WTC11 (cell line): ENCODE results near the gene PSMA7. TPM values are rescaled to one million over a fixed set of nuclear protein-coding genes. Genes with fewer than 3 reads are reported as not detected.

ENCODE experiments used
- ATAC-seq: fragments of 200-7000 bp; cut with Tn5 transposase; 2 replicates; pipeline ENCODE4 v1.10.0; 2021; ENCODE audit warnings: mild to moderate bottlenecking, moderate library complexity
- CTCF ChIA-PET: fragments of 300-600 bp; sonication (Branson Sonifier 250); formaldehyde crosslinking; loops from one replicate; lab custom pipeline; 2021; ENCODE audit warnings: antibody characterized with exemption; lab: Charles Lee
- POLR2A ChIA-PET: fragments of 350-600 bp; sonication (Branson Sonifier 250); formaldehyde crosslinking; loops from one replicate; lab custom pipeline; 2021; ENCODE audit warnings: antibody characterized with exemption; lab: Charles Lee
- DNase-seq: peaks from one replicate; pipeline ENCODE4 v3.0.0; 2021; ENCODE audit warnings: low spot score
- H3K27ac Mint-ChIP-seq: 2 replicates; pipeline ENCODE4 v1.8.0; 2021; ENCODE audit warnings: mixed read lengths
- H3K27me3 Mint-ChIP-seq: 2 replicates; pipeline ENCODE4 v1.8.0; 2021; ENCODE audit warnings: low read depth, mild to moderate bottlenecking, moderate library complexity, mixed read lengths
- H3K36me3 Mint-ChIP-seq: 2 replicates; pipeline ENCODE4 v1.8.0; 2021; ENCODE audit warnings: mixed read lengths
- H3K4me1 Mint-ChIP-seq: 2 replicates; pipeline ENCODE4 v1.8.0; 2022; ENCODE audit warnings: mixed read lengths
- H3K4me3 Mint-ChIP-seq: 2 replicates; pipeline ENCODE4 v1.8.0; 2021; ENCODE audit warnings: mild to moderate bottlenecking, moderate library complexity, mixed read lengths
- H3K9me3 Mint-ChIP-seq: 2 replicates; pipeline ENCODE4 v1.8.0; 2021; ENCODE audit warnings: mixed read lengths
- EMX1 ChIP-seq: fragments of 250-450 bp; sonication (Bioruptor Pico); IDR thresholded peaks from 2 replicates; pipeline ENCODE4 v1.8.0; 2021; ENCODE audit warnings: mild to moderate bottlenecking
- FOXJ3 ChIP-seq: sonication (generic); formaldehyde crosslinking; IDR thresholded peaks from 2 replicates; pipeline ENCODE4 v1.9.0; 2021; ENCODE audit warnings: missing genetic modification reagents, mild to moderate bottlenecking, borderline replicate concordance
- JAZF1 ChIP-seq: fragments of 250-450 bp; sonication (Bioruptor Pico); IDR thresholded peaks from 2 replicates; pipeline ENCODE4 v1.9.0; 2021; ENCODE audit warnings: moderate library complexity, mild to moderate bottlenecking, inconsistent platforms
- NFATC4 ChIP-seq: fragments of 250-450 bp; sonication (Bioruptor Pico); IDR thresholded peaks from 2 replicates; pipeline ENCODE4 v1.9.0; 2021; ENCODE audit warnings: mild to moderate bottlenecking
- NR2C2 ChIP-seq: sonication (generic); formaldehyde crosslinking; IDR thresholded peaks from 2 replicates; pipeline ENCODE4 v1.8.0; 2022; ENCODE audit warnings: mild to moderate bottlenecking, missing genetic modification reagents
- PRRX2 ChIP-seq: fragments of 250-450 bp; sonication (Bioruptor Pico); IDR thresholded peaks from 2 replicates; pipeline ENCODE4 v1.8.0; 2021; ENCODE audit warnings: mild to moderate bottlenecking
- RELA ChIP-seq: sonication (generic); formaldehyde crosslinking; IDR thresholded peaks from 2 replicates; pipeline ENCODE4 v1.8.1; 2022; ENCODE audit warnings: missing genetic modification reagents, mild to moderate bottlenecking, borderline replicate concordance
- SMAD4 ChIP-seq: sonication (generic); formaldehyde crosslinking; IDR thresholded peaks from 2 replicates; pipeline ENCODE4 v1.8.0; 2022; ENCODE audit warnings: mild to moderate bottlenecking, missing genetic modification reagents
- SOX15 ChIP-seq: fragments of 250-450 bp; sonication (Bioruptor Pico); IDR thresholded peaks from 2 replicates; pipeline ENCODE4 v1.9.0; 2021; ENCODE audit warnings: mild to moderate bottlenecking
- TEAD4 ChIP-seq: sonication (generic); formaldehyde crosslinking; IDR thresholded peaks from 2 replicates; pipeline ENCODE4 v1.8.0; 2022; ENCODE audit warnings: mild to moderate bottlenecking, missing genetic modification reagents
- ZNF317 ChIP-seq: sonication (generic); formaldehyde crosslinking; IDR thresholded peaks from 2 replicates; pipeline ENCODE4 v1.8.1; 2023; ENCODE audit warnings: low read depth, mild to moderate bottlenecking, moderate library complexity, missing genetic modification reagents, borderline replicate concordance
- ZNF396 ChIP-seq: fragments of 250-450 bp; sonication (Bioruptor Pico); IDR thresholded peaks from 2 replicates; pipeline ENCODE4 v1.8.0; 2021; ENCODE audit warnings: mild to moderate bottlenecking, moderate library complexity, borderline replicate concordance
- ZNF671 ChIP-seq: fragments of 250-450 bp; sonication (Bioruptor Pico); IDR thresholded peaks from 2 replicates; pipeline ENCODE4 v1.8.0; 2021; ENCODE audit warnings: mild to moderate bottlenecking
- total RNA-seq: library from RNA; stranded (reverse); gene quantifications from 3 replicates; pipeline ENCODE4 v1.2.3, GENCODE V29; 2021
- TF ChIP-seq, protein P1 (sequence below): sonication (generic); formaldehyde crosslinking; IDR thresholded peaks from 2 replicates; pipeline ENCODE4 v1.8.0; 2022; ENCODE audit warnings: mild to moderate bottlenecking, missing genetic modification reagents
- TF ChIP-seq, protein P2 (sequence below): sonication (generic); formaldehyde crosslinking; IDR thresholded peaks from 2 replicates; pipeline ENCODE4 v1.8.0; 2022; ENCODE audit warnings: mild to moderate bottlenecking, missing genetic modification reagents
- TF ChIP-seq, protein P3 (sequence below): sonication (generic); formaldehyde crosslinking; IDR thresholded peaks from 2 replicates; pipeline ENCODE4 v1.8.1; 2022; ENCODE audit warnings: low read depth, missing genetic modification reagents, borderline replicate concordance
- TF ChIP-seq, protein P4 (sequence below): fragments of 250-450 bp; sonication (Bioruptor Pico); IDR thresholded peaks from 2 replicates; pipeline ENCODE4 v1.9.0; 2021; ENCODE audit warnings: mild to moderate bottlenecking
- TF ChIP-seq, protein P5 (sequence below): sonication (generic); formaldehyde crosslinking; IDR thresholded peaks from 2 replicates; pipeline ENCODE4 v1.8.1; 2022; ENCODE audit warnings: mild to moderate bottlenecking, missing genetic modification reagents, moderate library complexity, borderline replicate concordance
- TF ChIP-seq, protein P6 (sequence below): sonication (generic); formaldehyde crosslinking; IDR thresholded peaks from 2 replicates; pipeline ENCODE4 v1.8.0; 2022; ENCODE audit warnings: mild to moderate bottlenecking, missing genetic modification reagents
- TF ChIP-seq, protein P7 (sequence below): sonication (generic); formaldehyde crosslinking; IDR thresholded peaks from 2 replicates; pipeline ENCODE4 v1.8.0; 2023; ENCODE audit warnings: mild to moderate bottlenecking, missing genetic modification reagents
- TF ChIP-seq, protein P8 (sequence below): fragments of 250-450 bp; sonication (Bioruptor Pico); IDR thresholded peaks from 2 replicates; pipeline ENCODE4 v1.9.0; 2021; ENCODE audit warnings: mild to moderate bottlenecking, borderline replicate concordance

The PSMA7 gene
- total RNA-seq, 1 experiment from 2014 or later: 364 TPM

DNA sequence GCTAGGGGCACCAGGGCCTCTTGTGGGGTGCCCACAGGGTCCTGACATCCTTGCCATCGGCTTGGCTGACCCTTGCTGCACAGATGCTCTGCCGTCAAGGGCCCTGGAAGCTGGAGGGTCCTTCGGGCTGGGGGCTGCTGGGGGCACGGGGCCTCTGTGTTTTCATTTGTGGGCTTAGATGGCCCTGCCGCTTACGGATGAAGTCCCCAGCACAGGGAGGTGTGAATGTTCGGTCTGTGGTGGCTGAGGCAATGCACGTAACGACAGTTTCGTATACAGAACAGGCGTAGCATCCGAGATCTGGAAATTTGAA is 14.8 kb upstream of the PSMA7 start:
- H3K4me3 Mint-ChIP-seq: no peak overlapping the region
- ATAC-seq: no peak
- CTCF ChIA-PET: interaction anchor here (2.4 kb wide), 1 partner anchor 9 kb away, joined by 11 read pairs; no protein-coding TSS in a partner anchor
- TF ChIP-seq, protein P1, sequence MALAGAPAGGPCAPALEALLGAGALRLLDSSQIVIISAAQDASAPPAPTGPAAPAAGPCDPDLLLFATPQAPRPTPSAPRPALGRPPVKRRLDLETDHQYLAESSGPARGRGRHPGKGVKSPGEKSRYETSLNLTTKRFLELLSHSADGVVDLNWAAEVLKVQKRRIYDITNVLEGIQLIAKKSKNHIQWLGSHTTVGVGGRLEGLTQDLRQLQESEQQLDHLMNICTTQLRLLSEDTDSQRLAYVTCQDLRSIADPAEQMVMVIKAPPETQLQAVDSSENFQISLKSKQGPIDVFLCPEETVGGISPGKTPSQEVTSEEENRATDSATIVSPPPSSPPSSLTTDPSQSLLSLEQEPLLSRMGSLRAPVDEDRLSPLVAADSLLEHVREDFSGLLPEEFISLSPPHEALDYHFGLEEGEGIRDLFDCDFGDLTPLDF: no peak
- no peak for TF ChIP-seq ZNF317
- TF ChIP-seq, protein P2, sequence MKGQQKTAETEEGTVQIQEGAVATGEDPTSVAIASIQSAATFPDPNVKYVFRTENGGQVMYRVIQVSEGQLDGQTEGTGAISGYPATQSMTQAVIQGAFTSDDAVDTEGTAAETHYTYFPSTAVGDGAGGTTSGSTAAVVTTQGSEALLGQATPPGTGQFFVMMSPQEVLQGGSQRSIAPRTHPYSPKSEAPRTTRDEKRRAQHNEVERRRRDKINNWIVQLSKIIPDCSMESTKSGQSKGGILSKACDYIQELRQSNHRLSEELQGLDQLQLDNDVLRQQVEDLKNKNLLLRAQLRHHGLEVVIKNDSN: no peak
- TF ChIP-seq, protein P3, sequence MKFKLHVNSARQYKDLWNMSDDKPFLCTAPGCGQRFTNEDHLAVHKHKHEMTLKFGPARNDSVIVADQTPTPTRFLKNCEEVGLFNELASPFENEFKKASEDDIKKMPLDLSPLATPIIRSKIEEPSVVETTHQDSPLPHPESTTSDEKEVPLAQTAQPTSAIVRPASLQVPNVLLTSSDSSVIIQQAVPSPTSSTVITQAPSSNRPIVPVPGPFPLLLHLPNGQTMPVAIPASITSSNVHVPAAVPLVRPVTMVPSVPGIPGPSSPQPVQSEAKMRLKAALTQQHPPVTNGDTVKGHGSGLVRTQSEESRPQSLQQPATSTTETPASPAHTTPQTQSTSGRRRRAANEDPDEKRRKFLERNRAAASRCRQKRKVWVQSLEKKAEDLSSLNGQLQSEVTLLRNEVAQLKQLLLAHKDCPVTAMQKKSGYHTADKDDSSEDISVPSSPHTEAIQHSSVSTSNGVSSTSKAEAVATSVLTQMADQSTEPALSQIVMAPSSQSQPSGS (CRISPR knock-in tag): no peak
- TF ChIP-seq, protein P4, sequence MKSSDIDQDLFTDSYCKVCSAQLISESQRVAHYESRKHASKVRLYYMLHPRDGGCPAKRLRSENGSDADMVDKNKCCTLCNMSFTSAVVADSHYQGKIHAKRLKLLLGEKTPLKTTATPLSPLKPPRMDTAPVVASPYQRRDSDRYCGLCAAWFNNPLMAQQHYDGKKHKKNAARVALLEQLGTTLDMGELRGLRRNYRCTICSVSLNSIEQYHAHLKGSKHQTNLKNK (CRISPR knock-in tag): no peak
- TF ChIP-seq, protein P5, sequence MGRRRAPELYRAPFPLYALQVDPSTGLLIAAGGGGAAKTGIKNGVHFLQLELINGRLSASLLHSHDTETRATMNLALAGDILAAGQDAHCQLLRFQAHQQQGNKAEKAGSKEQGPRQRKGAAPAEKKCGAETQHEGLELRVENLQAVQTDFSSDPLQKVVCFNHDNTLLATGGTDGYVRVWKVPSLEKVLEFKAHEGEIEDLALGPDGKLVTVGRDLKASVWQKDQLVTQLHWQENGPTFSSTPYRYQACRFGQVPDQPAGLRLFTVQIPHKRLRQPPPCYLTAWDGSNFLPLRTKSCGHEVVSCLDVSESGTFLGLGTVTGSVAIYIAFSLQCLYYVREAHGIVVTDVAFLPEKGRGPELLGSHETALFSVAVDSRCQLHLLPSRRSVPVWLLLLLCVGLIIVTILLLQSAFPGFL (CRISPR knock-in tag): no peak
- no peaks in the 10 kb centered on the region; the same call in 1 of the 2 replicates for H3K9me3 Mint-ChIP-seq
- POLR2A ChIA-PET: no interaction called here
- peaks cover 26% of the 10 kb centered on the region for H3K36me3 Mint-ChIP-seq
- H3K4me1 Mint-ChIP-seq: peaks cover 26% of the 10 kb centered on the region
- no peak overlapping the region for H3K27ac Mint-ChIP-seq
- DNase-seq: no peak
- no peaks in the 10 kb centered on the region for H3K27me3 Mint-ChIP-seq

DNA sequence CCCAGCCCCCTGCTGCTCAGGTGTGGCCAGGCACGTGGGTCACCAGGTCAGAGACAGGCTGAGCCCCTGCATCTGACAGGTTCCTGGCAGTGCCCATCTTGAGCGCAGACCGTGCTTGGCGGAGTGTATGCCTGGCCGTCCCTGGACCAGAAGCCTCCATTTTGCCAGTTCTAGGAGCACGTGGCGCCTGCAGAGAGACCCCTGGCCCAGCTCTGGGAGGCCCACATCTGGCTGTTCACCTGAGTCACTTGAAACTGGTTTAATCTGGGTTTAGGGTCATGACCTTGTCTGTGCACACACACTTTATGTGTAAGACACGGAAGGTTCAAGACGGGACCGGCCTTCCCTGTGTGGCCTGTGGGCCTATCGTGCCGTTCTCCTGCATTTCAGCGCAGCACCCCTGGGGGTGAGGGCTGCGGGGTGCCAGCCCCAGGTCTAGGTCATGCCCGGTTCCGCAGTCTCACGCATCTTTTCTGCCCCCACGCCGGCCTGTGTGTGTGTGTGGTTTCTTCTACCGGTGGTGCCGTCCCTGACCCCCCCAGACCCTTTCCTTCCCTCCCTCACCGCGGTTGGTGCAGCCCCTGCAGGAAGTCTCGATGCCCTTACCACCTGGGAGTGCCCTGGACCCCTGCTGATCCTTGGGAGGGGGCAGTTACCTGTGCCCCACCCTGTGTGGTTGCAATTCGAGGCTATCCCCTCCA is 14.3 kb upstream of the PSMA7 start:
- Mint-ChIP-seq H3K9me3 (peaks cover 5% of the 10 kb centered on the region), H3K27me3 (no peaks in the 10 kb centered on the region), H3K4me3 (no peak overlapping the region), H3K27ac (no peak overlapping the region), H3K36me3 (peaks cover 31% of the 10 kb centered on the region), H3K4me1 (peaks cover 26% of the 10 kb centered on the region)
- ATAC-seq: no peak
- POLR2A ChIA-PET: no interaction called here
- CTCF ChIA-PET: interaction anchor here (1.1 to 2.4 kb wide), 7 partner anchors 9 to 146 kb away, joined by 3 to 28 read pairs (median 11); partner anchors contain the start of genes PSMA7 and SS18L1
- DNase-seq: no peak
- TF ChIP-seq SOX15: no peak
- no peak for TF ChIP-seq EMX1 (CRISPR knock-in tag)
- TF ChIP-seq FOXJ3 (CRISPR knock-in tag): no peak
- TF ChIP-seq, protein P6, sequence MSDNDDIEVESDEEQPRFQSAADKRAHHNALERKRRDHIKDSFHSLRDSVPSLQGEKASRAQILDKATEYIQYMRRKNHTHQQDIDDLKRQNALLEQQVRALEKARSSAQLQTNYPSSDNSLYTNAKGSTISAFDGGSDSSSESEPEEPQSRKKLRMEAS (CRISPR knock-in tag): no peak
- TF ChIP-seq, protein P7, sequence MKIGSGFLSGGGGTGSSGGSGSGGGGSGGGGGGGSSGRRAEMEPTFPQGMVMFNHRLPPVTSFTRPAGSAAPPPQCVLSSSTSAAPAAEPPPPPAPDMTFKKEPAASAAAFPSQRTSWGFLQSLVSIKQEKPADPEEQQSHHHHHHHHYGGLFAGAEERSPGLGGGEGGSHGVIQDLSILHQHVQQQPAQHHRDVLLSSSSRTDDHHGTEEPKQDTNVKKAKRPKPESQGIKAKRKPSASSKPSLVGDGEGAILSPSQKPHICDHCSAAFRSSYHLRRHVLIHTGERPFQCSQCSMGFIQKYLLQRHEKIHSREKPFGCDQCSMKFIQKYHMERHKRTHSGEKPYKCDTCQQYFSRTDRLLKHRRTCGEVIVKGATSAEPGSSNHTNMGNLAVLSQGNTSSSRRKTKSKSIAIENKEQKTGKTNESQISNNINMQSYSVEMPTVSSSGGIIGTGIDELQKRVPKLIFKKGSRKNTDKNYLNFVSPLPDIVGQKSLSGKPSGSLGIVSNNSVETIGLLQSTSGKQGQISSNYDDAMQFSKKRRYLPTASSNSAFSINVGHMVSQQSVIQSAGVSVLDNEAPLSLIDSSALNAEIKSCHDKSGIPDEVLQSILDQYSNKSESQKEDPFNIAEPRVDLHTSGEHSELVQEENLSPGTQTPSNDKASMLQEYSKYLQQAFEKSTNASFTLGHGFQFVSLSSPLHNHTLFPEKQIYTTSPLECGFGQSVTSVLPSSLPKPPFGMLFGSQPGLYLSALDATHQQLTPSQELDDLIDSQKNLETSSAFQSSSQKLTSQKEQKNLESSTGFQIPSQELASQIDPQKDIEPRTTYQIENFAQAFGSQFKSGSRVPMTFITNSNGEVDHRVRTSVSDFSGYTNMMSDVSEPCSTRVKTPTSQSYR (CRISPR knock-in tag): no peak
- no peak for TF ChIP-seq PRRX2
- TF ChIP-seq NFATC4 (CRISPR knock-in tag): no peak
- TF ChIP-seq NR2C2 (CRISPR knock-in tag): no peak
- no peak for TF ChIP-seq RELA (CRISPR knock-in tag)
- TF ChIP-seq, protein P8, sequence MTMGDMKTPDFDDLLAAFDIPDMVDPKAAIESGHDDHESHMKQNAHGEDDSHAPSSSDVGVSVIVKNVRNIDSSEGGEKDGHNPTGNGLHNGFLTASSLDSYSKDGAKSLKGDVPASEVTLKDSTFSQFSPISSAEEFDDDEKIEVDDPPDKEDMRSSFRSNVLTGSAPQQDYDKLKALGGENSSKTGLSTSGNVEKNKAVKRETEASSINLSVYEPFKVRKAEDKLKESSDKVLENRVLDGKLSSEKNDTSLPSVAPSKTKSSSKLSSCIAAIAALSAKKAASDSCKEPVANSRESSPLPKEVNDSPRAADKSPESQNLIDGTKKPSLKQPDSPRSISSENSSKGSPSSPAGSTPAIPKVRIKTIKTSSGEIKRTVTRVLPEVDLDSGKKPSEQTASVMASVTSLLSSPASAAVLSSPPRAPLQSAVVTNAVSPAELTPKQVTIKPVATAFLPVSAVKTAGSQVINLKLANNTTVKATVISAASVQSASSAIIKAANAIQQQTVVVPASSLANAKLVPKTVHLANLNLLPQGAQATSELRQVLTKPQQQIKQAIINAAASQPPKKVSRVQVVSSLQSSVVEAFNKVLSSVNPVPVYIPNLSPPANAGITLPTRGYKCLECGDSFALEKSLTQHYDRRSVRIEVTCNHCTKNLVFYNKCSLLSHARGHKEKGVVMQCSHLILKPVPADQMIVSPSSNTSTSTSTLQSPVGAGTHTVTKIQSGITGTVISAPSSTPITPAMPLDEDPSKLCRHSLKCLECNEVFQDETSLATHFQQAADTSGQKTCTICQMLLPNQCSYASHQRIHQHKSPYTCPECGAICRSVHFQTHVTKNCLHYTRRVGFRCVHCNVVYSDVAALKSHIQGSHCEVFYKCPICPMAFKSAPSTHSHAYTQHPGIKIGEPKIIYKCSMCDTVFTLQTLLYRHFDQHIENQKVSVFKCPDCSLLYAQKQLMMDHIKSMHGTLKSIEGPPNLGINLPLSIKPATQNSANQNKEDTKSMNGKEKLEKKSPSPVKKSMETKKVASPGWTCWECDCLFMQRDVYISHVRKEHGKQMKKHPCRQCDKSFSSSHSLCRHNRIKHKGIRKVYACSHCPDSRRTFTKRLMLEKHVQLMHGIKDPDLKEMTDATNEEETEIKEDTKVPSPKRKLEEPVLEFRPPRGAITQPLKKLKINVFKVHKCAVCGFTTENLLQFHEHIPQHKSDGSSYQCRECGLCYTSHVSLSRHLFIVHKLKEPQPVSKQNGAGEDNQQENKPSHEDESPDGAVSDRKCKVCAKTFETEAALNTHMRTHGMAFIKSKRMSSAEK: no peak
- no peak for TF ChIP-seq JAZF1
- no peak for TF ChIP-seq ZNF396 (CRISPR knock-in tag)
- TF ChIP-seq SMAD4 (CRISPR knock-in tag): no peak
- no peak for TF ChIP-seq TEAD4 (CRISPR knock-in tag)
- TF ChIP-seq, protein P1: no peak
- TF ChIP-seq ZNF671: no peak
